Erythroblast (primary cell): ENCODE data around the gene VSIG8.

Experiments
- GATA1 ChIP-seq: IDR thresholded peaks from 2 replicates; pipeline ENCODE4 v1.6.1; 2011; ENCODE audit warnings: low read depth, mild to moderate bottlenecking, control low read depth, low read length, moderate library complexity
- POLR2A ChIP-seq: IDR thresholded peaks from 2 replicates; pipeline ENCODE4 v1.6.1; 2011; ENCODE audit warnings: mild to moderate bottlenecking, low read length

DNA sequence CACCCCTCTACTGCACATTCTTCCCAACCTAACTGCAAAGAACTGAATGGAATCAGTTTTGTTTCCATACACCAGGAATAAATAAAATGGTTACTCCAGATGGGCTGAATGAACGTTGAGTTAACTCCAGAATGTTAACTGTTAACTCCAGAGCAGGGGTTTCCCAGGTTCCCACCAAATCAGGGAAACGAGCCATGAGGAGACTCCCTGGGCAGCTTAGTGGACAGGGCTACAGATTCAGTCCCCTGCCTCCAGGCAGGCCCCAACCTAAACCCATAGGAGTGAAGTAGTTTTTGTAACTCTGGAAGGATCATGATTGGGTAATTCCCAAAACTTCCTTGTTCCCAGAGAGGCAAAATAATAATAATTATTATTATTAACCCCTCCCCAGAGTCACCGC, 14.1 kb downstream of the VSIG8 start:
- TF ChIP-seq POLR2A (no peak), GATA1 (no peak)
